Measurements from ENCODE around the gene XAGE5. TPM values are rescaled to one million over a fixed set of nuclear protein-coding genes. Genes with fewer than 3 reads are reported as not detected.

XAGE5 gene, protein sequence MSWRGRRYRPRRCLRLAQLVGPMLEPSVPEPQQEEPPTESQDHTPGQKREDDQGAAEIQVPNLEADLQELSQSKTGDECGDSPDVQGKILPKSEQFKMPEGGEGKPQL
- not detected in 5 replicates for total RNA-seq (2022; extraction: Qiagen RNA extraction; ENCODE audit: low read depth)

GRCh38 chrX:52811065-52811625, at the start of gene XAGE5:
Gene XAGE5 (plus strand): TSS chrX:52811287. CDS start chrX:52812567, 1,280 bp downstream.

GRCh38 chrX:52797327-52797726, 13.8 kb upstream of the XAGE5 start, which contains the start of gene SPANXN5:
Gene SPANXN5 (minus strand): TSS chrX:52797427. CDS start chrX:52797348, 79 bp downstream.

Other genes starting within 250 kb of the XAGE5 start
- gene SSX7, start 156.4 kb upstream of the XAGE5 start, total RNA-seq (2022; extraction: Qiagen RNA extraction; ENCODE audit: low read depth), result not detected in 5 replicates
- not detected in 5 replicates for gene SSX2, start 104.1 kb upstream of the XAGE5 start, total RNA-seq (2022; extraction: Qiagen RNA extraction; ENCODE audit: low read depth)
- gene SSX2B, start 60.0 kb upstream of the XAGE5 start, total RNA-seq (2022; extraction: Qiagen RNA extraction; ENCODE audit: low read depth), result not detected in 5 replicates
- gene SPANXN5, start 13.9 kb upstream of the XAGE5 start, total RNA-seq (2022; extraction: Qiagen RNA extraction; ENCODE audit: low read depth), result not detected in 5 replicates
- gene XAGE3, start 56.8 kb downstream of the XAGE5 start, total RNA-seq (2022; extraction: Qiagen RNA extraction; ENCODE audit: low read depth), result not detected in 5 replicates
- 7.4 to 19.2 TPM (median 11.2 TPM) in 5 replicates for gene FAM156B, start 86.0 kb downstream of the XAGE5 start, total RNA-seq (2022; extraction: Qiagen RNA extraction; ENCODE audit: low read depth)
- 11.5 to 17.6 TPM (median 14.5 TPM) in 5 replicates for gene FAM156A, start 147.2 kb downstream of the XAGE5 start, total RNA-seq (2022; extraction: Qiagen RNA extraction; ENCODE audit: low read depth)
- not detected in 5 replicates for gene GPR173, start 237.5 kb downstream of the XAGE5 start, total RNA-seq (2022; extraction: Qiagen RNA extraction; ENCODE audit: low read depth)

Measured in A549 treated with RU486 at 1 μM for 4 hours (cell line).